K562 (cell line): ENCODE data around the gene MXI1. TPM values are rescaled to one million over a fixed set of nuclear protein-coding genes. Genes with fewer than 3 reads are reported as not detected.
A peak's percentile ranks its signal among the peaks of the same experiment; 100 is the strongest.

ENCODE experiments used
- ATAC-seq: fragments of 200-7000 bp; cut with Tn5 transposase; 3 replicates; pipeline ENCODE4 v1.9.1; 2020; ENCODE audit warnings: moderate library complexity
- BruUV-seq: library from RNA; stranded (reverse); fragments of 400-500 nt; replicated peaks from 2 replicates; lab custom pipeline; 2021; lab: Mats Ljungman, UMichigan
- CTCF ChIA-PET: fragments of 300-600 bp; formaldehyde crosslinking; extraction: SDS; loops from one replicate; lab custom pipeline; 2021; ENCODE audit warnings: low intra/inter-chr PET ratio; lab: Yijun Ruan, JAX
- POLR2A ChIA-PET: fragments of 300-600, 350-650 bp; sonication (Branson Sonifier 250); formaldehyde crosslinking; extraction: SDS; loops from one replicate; lab custom pipeline; 2021; ENCODE audit warnings: antibody characterized with exemption, inconsistent platforms; lab: Yijun Ruan, JAX
- DNase-seq, 4 experiments: peaks; one replicate each; pipeline versions ENCODE4 v3.0.0 to v3.0.0-alpha.2; 2011 to 2018; ENCODE audit warnings: low spot score in 3 of 4, mixed read lengths in 3 of 4; ENCODE audit errors: extremely low read depth in 1 of 4
- FAIRE-seq: peaks from 2 replicates; lab custom pipeline; 2011; peaks lifted over from hg19 to GRCh38; lab: Jason Lieb, UNC
- H2AFZ ChIP-seq: 2 replicates; pipeline ENCODE4 v1.6.0; 2011; ENCODE audit warnings: low read depth, low read length, control low read depth, inconsistent platforms
- H3K27ac ChIP-seq: fragments of 200-600 bp; 3 replicates; pipeline ENCODE4 v1.8.0; 2011; ENCODE audit warnings: low read depth, mild to moderate bottlenecking, control low read depth, inconsistent platforms, low read length, moderate library complexity, mixed read lengths; ENCODE audit errors: extremely low read depth
- H3K27me3 ChIP-seq, 2 experiments: fragments of 300-600 bp in 1 of 2; 2 replicates in 1 of 2; 3 replicates in 1 of 2; pipeline versions ENCODE4 v1.6.0 to v1.8.0; 2011; ENCODE audit warnings: inconsistent platforms in 2 of 2, low read length in 2 of 2, mild to moderate bottlenecking in 1 of 2, mixed read lengths in 1 of 2, moderate library complexity in 1 of 2; ENCODE audit not compliant: control insufficient read depth in 2 of 2, insufficient read depth in 2 of 2
- H3K36me3 ChIP-seq: fragments of 300-600 bp; 3 replicates; pipeline ENCODE4 v1.8.0; 2011; ENCODE audit warnings: mild to moderate bottlenecking, low read length, inconsistent platforms; ENCODE audit not compliant: control insufficient read depth, insufficient read depth
- H3K4me1 ChIP-seq, 2 experiments: fragments of 200-600 bp in 1 of 2; replicated peaks in 1 of 2; 2 replicates in 1 of 2; 3 replicates in 1 of 2; pipeline versions ENCODE4 v1.5.1 to v1.8.0; 2011; ENCODE audit warnings: inconsistent platforms in 2 of 2, low read length in 2 of 2, mild to moderate bottlenecking in 1 of 2, mixed read lengths in 1 of 2, moderate library complexity in 1 of 2; ENCODE audit not compliant: control insufficient read depth in 2 of 2, insufficient read depth in 2 of 2
- H3K4me2 ChIP-seq: 2 replicates; pipeline ENCODE4 v1.6.1; 2011; ENCODE audit warnings: low read length, control low read depth, inconsistent platforms, mixed read lengths; ENCODE audit not compliant: insufficient read depth
- H3K4me3 ChIP-seq: fragments of 200-600 bp; sonication (generic), shearing (Covaris generic); 2 replicates; pipeline ENCODE4 v1.5.1; 2016; ENCODE audit warnings: control low read depth, inconsistent platforms
- H3K79me2 ChIP-seq: fragments of 200-600 bp; 3 replicates; pipeline ENCODE4 v1.8.0; 2011; ENCODE audit warnings: low read length, inconsistent platforms; ENCODE audit not compliant: control insufficient read depth, insufficient read depth
- H3K9ac ChIP-seq, 2 experiments: 2 replicates each; pipeline versions ENCODE4 v1.6.0 to v1.6.1; 2011; ENCODE audit warnings: low read depth in 2 of 2, low read length in 2 of 2, control low read depth in 1 of 2, inconsistent platforms in 1 of 2, mild to moderate bottlenecking in 1 of 2, mixed read lengths in 1 of 2; ENCODE audit not compliant: insufficient read depth in 1 of 2
- H3K9me1 ChIP-seq: one replicate; pipeline ENCODE4 v1.6.0; 2011; ENCODE audit warnings: inconsistent platforms, mild to moderate bottlenecking, low read length, moderate library complexity; ENCODE audit not compliant: control insufficient read depth, insufficient read depth
- H3K9me3 ChIP-seq: replicated peaks from 2 replicates; pipeline ENCODE4 v1.5.1; 2011; ENCODE audit warnings: low read depth, low read length, inconsistent platforms; ENCODE audit not compliant: control insufficient read depth, insufficient read depth
- H4K20me1 ChIP-seq: replicated peaks from 2 replicates; pipeline ENCODE4 v1.6.1; 2011; ENCODE audit warnings: low read length, inconsistent platforms, mixed read lengths; ENCODE audit not compliant: control insufficient read depth, insufficient read depth
- ADNP ChIP-seq: fragments of 200-800 bp; sonication (Bioruptor generic); IDR thresholded peaks from 2 replicates; pipeline ENCODE4 v1.6.1; 2016; ENCODE audit warnings: missing genetic modification characterization, missing compliant biosample characterization
- AFF4 ChIP-seq: sonication (generic); formaldehyde crosslinking; IDR thresholded peaks from 2 replicates; pipeline ENCODE4 v1.8.0; 2023; ENCODE audit warnings: mild to moderate bottlenecking, missing genetic modification reagents
- FOXA3 ChIP-seq, 2 experiments: fragments of 450-650 bp in 1 of 2; sonication (generic) in 1 of 2; formaldehyde crosslinking; IDR thresholded peaks in 1 of 2; conservative IDR thresholded peaks in 1 of 2; 2 replicates each; pipeline versions ENCODE4 v1.4.0 to v1.8.0; 2020 to 2022; ENCODE audit warnings: mild to moderate bottlenecking in 2 of 2, missing genetic modification reagents in 1 of 2
- GMEB1 ChIP-seq: fragments of 250-450 bp; sonication (Bioruptor Pico); IDR thresholded peaks from 2 replicates; pipeline ENCODE4 v1.4.0; 2020; ENCODE audit warnings: mild to moderate bottlenecking
- TCF15 ChIP-seq: fragments of 250-450 bp; sonication (Bioruptor Pico); IDR thresholded peaks from 2 replicates; pipeline ENCODE4 v1.8.0; 2022; ENCODE audit warnings: moderate library complexity, mild to moderate bottlenecking, inconsistent platforms
- ZBTB7A ChIP-seq: IDR thresholded peaks from 2 replicates; pipeline ENCODE4 v1.6.1; 2011; ENCODE audit warnings: low read depth, mild to moderate bottlenecking, low read length, moderate library complexity, borderline replicate concordance; ENCODE audit not compliant: control insufficient read depth
- ZNF277 ChIP-seq: fragments of 250-450 bp; sonication (Bioruptor Pico); IDR thresholded peaks from 2 replicates; pipeline ENCODE4 v1.8.0; 2022; ENCODE audit warnings: inconsistent platforms, mild to moderate bottlenecking, moderate library complexity, borderline replicate concordance
- ZNF766 ChIP-seq: fragments of 200-800 bp; sonication (Bioruptor generic); conservative IDR thresholded peaks from 2 replicates; pipeline ENCODE4 v1.6.1; 2016; ENCODE audit warnings: missing genetic modification characterization, missing compliant biosample characterization
- WGBS: fragments of 100-300 bp; shearing (Covaris generic); methylation state at CpG from one replicate; pipeline ENCODE4 v1.1.6; 2016; ENCODE audit warnings: low coverage, mixed read lengths; ENCODE audit not compliant: insufficient coverage; ENCODE audit errors: missing lambda C conversion rate; 5-methylcytosine and 5-hydroxymethylcytosine counted together
- in situ Hi-C: fragments of 300-500 bp; cut with MboI; formaldehyde crosslinking; loops from 4 replicates; pipeline ENCODE4 v1.15.0; 2018; ENCODE audit warnings: inconsistent platforms, mixed read lengths
- intact Hi-C: fragments of 100-400 bp; cut with micrococcal nuclease; formaldehyde crosslinking; loops from 2 replicates; pipeline ENCODE4 v1.14.2; 2022
- polyA plus RNA-seq, 8 experiments: library from polyadenylated mRNA; depleted of rRNA in 4 of 8; stranded (reverse) in 5 of 8; unstranded in 3 of 8; fragments of >200 nt; fragmentation: Nextera tagmentation in 2 of 8; fragmentation: Illumina TruSeq in 1 of 8; extraction: Ambion mirVana in 2 of 8; extraction: Trizol in 1 of 8; gene quantifications; 2 replicates each; pipeline versions ENCODE4 v1.2.1 to v1.2.3, GENCODE V29; 2011 to 2014; ENCODE audit warnings: inconsistent platforms in 1 of 8, missing spikeins in 1 of 8
- total RNA-seq, 7 experiments: library from RNA; depleted of rRNA in 6 of 7; stranded (reverse); fragments of >200 nt in 6 of 7; fragmentation: Illumina TruSeq in 2 of 7; extraction: Trizol in 2 of 7; gene quantifications; 2 replicates each; pipeline versions ENCODE4 v1.2.1 to v1.2.3, GENCODE V29; 2011 to 2021; ENCODE audit warnings: low replicate concordance in 1 of 7

The MXI1 gene
- total and polyA plus RNA-seq, 9 of the 15 experiments (the other 6 are each of a cell fraction or from before 2014, with no cell fraction given), result 9.1 to 23.7 (median 14.8) TPM

- FAIRE-seq, result peak; percentile 32
- no TSS peak for BruUV-seq
Measured at GRCh38 chr10:110181451-110181850, 26.0 kb upstream of the MXI1 start.

GRCh38 chr10:110181911-110182310, 25.5 kb upstream of the MXI1 start:
- no peaks in the 10 kb centered on the region for H3K27me3 ChIP-seq
- H3K4me1 ChIP-seq, result peaks cover 6 to 9% of the 10 kb centered on the region in 2 experiments; a peak in 4 of 5 replicates
- no peak overlapping the region for H2AFZ ChIP-seq
- no peaks in the 10 kb centered on the region for H3K36me3 ChIP-seq
- no peaks in the 10 kb centered on the region for H4K20me1 ChIP-seq
- BruUV-seq, result no TSS peak
- no peak overlapping the region for H3K27ac ChIP-seq
- in situ Hi-C loops (no loop called here), intact Hi-C loops (no loop called here)
- no peak overlapping the region for H3K9ac ChIP-seq
- POLR2A ChIA-PET, result interaction anchor here (0.6 to 1.1 kb wide), 3 partner anchors 27 to 106 kb away, joined by 3 to 4 read pairs (median 4); no protein-coding TSS in a partner anchor
- H3K9me1 ChIP-seq, result no peaks in the 10 kb centered on the region
- WGBS, result 27% methylated on average over 5 of the region's 5 CpGs
- FAIRE-seq (no peak), ATAC-seq (no peak), DNase-seq (no peak)
- no peaks in the 10 kb centered on the region for H3K9me3 ChIP-seq
- H3K4me2 ChIP-seq, result no peak overlapping the region; the same call in 1 of the 2 replicates
- no peak overlapping the region for H3K4me3 ChIP-seq
- CTCF ChIA-PET, result no interaction called here
- no peaks in the 10 kb centered on the region for H3K79me2 ChIP-seq
- no peak for TF ChIP-seq AFF4 (CRISPR knock-in tag)
- TF ChIP-seq GMEB1 (CRISPR knock-in tag), result no peak
- no peak for TF ChIP-seq ZNF277 (CRISPR knock-in tag)

More at GRCh38 chr10:110181451-110181850, 26.0 kb upstream of the MXI1 start:
- H3K4me1 ChIP-seq, result peaks cover 6 to 9% of the 10 kb centered on the region in 2 experiments; a peak in 4 of 5 replicates
- in situ Hi-C loops, result no loop called here
- H3K79me2 ChIP-seq, result no peaks in the 10 kb centered on the region
- H3K36me3 ChIP-seq, result no peaks in the 10 kb centered on the region
- intact Hi-C loops, result no loop called here
- ATAC-seq (peak; percentile 74), DNase-seq (no peak)
- no peaks in the 10 kb centered on the region for H4K20me1 ChIP-seq
- peak overlapping the region; percentile 18; the same call in 1 of the 2 replicates for H3K4me2 ChIP-seq
- no peaks in the 10 kb centered on the region for H3K27me3 ChIP-seq
- no peaks in the 10 kb centered on the region for H3K9me1 ChIP-seq
- ChIA-PET CTCF (no interaction called here), POLR2A (interaction anchor here (0.9 to 1.1 kb wide), 2 partner anchors 28 to 29 kb away, joined by 3 to 4 read pairs; no protein-coding TSS in a partner anchor)
- no peaks in the 10 kb centered on the region for H3K9me3 ChIP-seq
- H3K4me3 ChIP-seq, result no peak overlapping the region
- WGBS, result 13% methylated on average over 9 of the region's 10 CpGs
- peak overlapping the region; percentile 68 for H2AFZ ChIP-seq
- H3K27ac ChIP-seq, result no peak overlapping the region
- peak in 1 of 2 experiments; percentile 44; a peak in 1 of 4 replicates for TF ChIP-seq FOXA3 (CRISPR knock-in tag; conservative IDR thresholded peaks at IDR 0.05 in 1 of 2, IDR thresholded peaks at IDR 0.05 in 1 of 2)
- TF ChIP-seq ADNP (tag), result 0 out of 2 replicates have a peak, but pooled peaks have one; percentile 49
- no peak for TF ChIP-seq TCF15
- no peak for TF ChIP-seq ZNF766 (CRISPR knock-in tag)
- peak; percentile 27; the same call in 1 of the 2 replicates for TF ChIP-seq ZBTB7A
- TF ChIP-seq, all 486 proteins: peak for 3
- peak overlapping the region in 1 of 2 experiments; percentile 81; a peak in 1 of 4 replicates for H3K9ac ChIP-seq
